Occipital lobe (tissue), 2 donors: Measurements from ENCODE around the gene PPHLN1. TPM values are rescaled to one million over a fixed set of nuclear protein-coding genes. Genes with fewer than 3 reads are reported as not detected.

Experiments
- DNase-seq: peaks from one replicate; lab custom pipeline; 2025; lab: John Stamatoyannopoulos, UW
- total RNA-seq: library from RNA; depleted of rRNA; stranded (reverse); fragments of >200 nt; gene quantifications from one replicate; pipeline ENCODE4 v1.2.3, GENCODE V29; 2014

The PPHLN1 gene
- total RNA-seq, 1 donor from 2014 or later: 76.0 TPM

DNA sequence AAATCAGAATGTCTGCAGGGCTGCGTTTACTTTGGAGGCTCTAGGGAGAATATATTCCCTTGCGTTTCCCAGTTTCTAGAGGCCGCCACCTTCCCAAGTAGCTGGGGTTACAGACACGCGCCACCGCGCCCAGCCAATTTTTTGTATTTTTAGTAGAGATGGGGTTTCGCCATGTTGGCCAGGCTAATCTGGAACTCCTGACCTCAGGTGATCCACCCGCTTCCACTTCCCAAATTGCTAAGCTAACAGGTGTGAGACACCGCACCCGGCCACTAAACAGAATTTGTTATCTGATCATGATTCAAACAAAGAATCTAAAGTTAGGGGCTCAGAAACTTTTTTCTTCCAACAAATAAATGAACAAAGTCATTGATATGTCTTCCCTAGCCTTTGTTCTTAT, 114.6 kb downstream of the PPHLN1 start:
- DNase-seq: no peak

DNA sequence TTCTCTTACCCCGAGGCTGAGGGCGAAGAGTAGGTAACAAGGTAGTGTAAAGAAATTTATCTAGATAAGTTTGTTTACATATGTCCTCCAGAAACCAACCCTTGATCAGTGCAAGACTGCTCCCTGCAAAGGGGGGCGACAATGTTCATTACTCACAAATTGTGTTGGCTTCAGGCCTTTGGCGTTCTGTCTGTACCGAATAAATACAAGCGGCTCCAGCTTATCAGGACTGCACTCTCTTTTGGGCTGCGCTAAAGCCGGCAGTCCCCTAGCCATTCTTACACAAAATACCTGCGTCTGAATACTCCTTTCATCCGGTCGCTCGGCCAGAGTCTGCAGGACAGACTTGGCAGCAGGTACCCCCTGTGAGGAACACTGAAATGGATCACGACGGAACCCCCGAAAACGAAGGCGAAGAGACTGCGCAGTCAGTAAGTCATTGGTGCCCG, 116.4 kb downstream of the PPHLN1 start:
- DNase-seq: no peak

DNA sequence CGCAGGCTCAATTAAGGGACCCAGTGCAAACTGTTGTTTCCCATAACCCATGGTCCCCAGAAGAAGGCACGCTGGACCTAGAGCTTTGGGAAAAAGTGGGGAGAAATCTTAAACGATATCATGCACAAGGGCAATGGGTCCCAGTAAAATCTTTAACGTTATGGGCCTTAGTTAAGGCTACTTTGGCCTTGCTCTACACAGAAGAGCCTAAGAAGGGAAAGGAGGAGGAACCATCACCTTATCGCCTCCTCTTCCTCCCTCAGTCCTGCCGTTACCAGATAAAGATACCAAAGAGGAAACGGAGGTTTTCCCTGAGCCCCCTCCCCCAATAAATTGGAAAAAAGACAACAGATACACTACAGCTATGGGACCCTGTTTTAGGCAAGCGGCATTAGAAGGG, 116.9 kb downstream of the PPHLN1 start:
- no peak for DNase-seq

DNA sequence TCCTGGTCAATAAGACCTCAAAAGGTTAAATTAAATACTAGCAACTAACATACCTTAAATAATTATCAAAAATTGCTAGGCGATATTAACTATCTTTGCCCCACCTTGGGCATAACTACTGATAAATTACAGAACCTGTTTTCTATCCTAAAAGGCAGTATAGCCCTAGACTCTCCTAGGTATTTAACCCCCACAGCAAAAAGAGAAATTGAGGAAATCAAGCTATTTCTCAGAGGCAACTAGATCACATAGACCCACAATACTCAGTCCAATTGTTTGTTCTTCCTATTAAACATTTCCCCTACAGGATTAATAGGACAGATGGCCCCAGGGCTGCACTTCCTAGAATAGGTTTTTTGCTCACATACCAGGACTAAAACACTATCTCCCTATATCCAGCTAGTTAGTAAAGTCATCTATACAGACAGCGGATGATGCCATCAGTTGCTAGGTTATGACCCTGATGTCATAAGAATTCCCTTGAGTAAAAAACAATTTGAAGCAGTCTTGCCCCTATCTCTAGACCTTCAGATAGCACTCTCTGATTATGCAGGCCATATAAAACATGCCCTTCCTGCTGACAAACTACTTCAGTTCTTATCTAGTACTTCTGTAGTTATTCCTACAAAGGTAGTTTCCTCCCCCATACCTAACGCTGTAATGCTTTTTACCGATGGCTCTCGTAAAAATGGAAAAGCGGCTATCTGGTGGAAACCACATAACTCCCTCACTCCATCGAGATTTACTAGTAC, 118.4 kb downstream of the PPHLN1 start:
- DNase-seq: no peak

DNA sequence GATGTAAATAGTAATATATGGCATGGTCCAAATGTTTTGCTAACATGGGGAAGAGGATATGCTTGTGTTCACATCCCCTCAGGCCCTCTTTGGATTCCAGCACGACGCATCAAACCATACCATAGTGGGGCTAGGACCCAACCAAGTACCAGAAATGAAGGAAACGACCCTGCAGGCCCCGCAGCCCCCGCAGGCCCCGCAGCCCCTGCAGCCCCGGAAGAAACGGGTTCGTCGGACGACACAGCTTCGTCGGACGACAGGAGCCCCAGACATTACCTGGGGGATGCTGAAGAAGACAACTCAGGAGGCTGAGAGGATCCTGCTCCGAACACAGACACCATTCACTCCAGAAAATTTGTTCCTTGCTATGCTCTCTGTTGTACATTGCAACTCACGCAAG, 119.9 kb downstream of the PPHLN1 start:
- DNase-seq: no peak

DNA sequence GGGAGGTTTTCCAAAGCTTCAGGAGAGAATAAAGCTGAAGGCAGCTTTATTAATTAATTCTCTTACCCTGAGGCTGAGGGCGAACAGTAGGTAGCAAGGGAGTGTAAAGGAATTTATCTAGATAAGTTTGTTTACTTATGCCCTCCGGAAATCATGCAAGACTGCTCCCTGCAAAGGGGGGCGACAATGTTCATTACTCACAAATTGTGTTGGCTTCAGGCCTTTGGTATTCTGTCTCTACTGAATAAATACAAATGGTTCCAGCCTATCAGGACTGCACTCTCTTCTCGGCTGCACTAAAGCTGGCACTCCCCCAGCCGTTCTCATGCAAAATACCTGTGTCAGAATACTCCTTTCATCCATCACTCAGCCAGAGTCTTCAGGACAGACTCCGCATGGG, 120.8 kb downstream of the PPHLN1 start:
- no peak for DNase-seq

DNA sequence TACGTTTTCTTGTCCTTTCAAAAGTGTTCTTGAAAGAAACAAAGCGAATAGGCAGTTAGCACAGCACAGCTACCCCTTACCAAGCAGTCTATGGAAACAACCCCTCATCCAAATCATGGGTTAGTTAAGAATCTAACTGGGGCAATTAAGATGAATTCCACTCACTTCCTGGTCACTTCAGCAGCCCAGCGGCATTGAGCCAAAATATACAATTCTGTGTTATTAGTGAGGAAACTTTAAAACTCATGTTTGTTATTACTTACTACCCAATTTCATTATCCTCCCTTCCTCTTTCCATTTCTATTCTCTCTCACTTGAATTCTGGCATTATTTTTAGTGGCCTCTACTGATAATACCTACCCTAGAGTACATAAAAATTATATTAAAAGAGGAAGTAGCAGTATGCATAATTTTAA, 121.4 kb downstream of the PPHLN1 start:
- DNase-seq: no peak

DNA sequence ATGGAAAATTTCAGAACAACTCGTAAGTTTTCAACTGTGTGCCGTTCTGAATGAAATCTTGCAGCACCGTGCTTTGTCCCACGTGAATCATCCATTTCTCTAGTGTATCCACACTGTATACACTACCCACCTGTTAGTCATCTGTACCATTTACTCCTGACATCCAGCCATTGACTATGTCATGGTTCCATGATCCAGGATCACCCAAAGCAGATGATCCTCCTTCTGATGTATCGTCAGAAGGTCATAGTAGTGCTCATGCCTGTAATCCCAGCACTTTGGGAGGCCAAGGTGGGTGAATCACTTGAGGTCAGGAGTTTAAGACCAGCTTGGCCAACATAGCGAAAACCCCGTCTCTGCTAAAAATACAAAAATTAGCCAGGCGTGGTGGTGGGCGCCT, 122.9 kb downstream of the PPHLN1 start:
- DNase-seq: no peak

DNA sequence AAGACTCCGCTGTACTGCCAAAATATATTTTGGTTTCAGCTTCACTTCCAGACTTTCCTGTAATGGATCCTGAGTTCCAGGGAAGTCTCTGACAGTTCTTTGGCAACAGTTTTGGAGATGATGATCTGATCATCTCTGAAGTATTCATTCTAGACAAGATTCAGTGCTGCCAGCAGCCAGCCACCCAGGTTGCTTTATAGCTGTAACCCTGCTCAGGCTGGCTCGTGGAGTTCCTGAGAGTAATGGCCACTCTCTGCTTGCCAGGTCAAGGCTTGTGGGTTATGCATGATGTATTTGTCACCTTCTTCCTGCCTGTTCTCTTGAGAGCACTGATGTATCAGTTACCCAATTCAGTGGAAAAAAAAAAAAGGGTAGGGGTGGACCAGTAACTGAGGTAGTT, 124.3 kb downstream of the PPHLN1 start:
- no peak for DNase-seq

DNA sequence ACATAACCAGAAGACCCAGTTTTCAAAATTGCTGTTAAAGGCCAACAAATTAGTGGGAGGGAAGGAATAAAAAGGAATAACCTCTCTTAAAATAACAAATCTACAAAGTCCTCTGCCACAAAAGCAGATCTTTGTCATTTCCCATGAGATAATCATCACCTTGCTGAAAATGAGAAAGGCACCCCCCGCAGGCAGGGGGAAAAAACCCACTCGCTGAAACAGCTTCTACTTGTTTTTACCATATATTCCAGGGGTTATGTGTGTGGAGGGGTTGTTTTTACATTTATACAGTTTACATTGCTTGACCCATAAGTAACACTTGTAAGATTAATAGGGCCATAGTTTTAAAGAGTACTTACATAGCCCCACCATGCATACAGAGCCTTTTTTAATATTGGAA, 132.6 kb downstream of the PPHLN1 start:
- no peak for DNase-seq

DNA sequence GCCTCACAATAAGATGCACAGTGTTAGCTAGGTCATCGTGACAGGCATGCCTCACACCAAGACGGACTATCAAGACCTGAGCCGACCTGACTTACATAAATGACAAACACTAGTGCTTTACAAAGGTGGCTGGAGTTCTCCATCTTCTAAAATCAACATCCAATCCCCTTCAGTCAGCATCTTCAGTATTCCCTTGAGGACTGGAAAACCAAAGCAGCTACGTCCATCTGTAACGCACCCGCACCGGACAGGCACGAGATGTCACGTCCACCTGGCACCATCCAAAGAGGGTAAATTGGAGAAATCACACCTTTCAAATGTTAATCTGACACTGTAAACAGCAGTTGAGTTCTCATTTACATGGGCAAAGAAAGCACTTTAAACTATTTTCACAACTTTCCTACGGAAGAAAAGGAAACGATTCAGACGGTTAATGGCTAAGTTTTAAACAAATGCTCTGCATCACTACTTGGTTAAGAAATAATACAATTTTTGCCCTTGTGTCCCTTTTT, 133.4 kb downstream of the PPHLN1 start:
- DNase-seq: no peak

DNA sequence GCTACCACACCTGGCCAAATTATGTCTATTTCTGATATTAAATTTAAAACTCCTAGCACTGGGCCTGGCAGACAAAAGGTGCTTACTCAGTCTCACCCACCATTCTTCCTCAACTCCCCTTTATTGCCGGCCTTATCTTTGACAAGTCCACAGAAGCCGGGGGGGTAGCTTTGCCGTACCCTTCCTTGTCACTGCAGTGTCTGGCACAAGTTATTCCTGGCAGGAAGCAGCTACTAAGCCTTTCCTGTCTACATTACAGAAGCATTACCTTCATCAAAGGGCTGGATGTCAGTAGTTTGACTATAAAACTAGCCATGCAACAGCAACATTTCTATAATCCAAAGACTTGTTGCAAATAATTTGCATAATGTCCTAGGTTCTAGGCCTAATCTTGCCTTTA, 136.5 kb downstream of the PPHLN1 start:
- no peak for DNase-seq

DNA sequence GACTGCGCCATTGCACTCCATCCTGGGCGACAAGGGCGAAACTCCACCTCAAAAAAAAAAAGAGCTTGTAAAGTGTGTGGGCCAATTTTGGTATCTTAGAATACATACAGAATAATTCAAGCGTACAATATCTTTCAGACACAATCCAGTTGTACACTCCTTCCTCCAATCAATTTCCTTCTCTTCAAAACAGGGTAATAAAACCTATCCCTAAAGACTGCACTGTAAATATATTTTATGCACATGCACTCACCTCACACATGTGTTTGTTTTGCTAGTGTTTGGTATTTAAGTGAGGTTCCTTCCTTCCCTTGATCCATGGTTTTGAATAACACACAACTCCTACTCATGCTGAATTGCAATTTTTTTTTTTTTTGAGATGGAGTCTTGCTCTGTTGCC, 137.7 kb downstream of the PPHLN1 start:
- DNase-seq: no peak

DNA sequence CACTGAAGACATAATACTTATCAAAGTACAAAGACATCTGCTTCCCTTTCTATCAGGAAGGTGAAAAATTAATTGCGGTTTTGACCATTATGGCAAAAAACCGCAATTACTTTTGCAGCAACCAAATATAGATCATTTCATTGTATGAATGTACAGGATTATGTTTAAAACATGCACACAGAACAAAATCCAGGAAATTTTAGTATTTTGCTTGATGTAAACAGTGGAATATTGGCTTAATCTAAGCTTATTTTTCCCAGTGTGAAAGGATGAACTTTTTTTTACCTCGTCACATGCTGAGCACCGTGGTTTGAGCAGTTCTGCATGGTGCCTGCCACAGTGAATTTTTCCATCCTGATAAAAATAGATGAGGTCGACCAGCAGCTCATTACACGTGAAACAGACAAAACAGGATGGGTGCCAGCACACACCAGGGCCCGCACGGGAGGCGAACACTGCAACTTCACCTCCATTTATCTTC, 142.4 kb downstream of the PPHLN1 start:
- DNase-seq: no peak

DNA sequence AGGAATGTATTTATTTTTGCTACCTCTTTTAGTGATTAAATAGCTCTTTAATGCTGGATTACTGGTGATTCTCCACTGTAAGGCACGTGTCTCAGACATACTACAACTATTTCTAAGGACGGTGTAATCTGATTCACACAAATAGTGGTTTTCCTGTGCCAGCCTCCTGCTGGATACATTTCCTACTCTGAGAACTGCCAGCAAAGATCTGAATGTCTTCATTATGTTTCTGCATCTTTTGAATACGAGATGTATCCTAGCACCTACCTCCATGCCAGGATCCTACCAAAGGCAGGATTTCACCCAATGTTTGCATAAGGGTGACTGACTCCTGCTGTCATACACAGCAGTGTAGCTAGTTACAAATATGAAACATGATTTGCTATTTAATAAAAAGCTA, 143.0 kb downstream of the PPHLN1 start:
- DNase-seq: peak; percentile 26

DNA sequence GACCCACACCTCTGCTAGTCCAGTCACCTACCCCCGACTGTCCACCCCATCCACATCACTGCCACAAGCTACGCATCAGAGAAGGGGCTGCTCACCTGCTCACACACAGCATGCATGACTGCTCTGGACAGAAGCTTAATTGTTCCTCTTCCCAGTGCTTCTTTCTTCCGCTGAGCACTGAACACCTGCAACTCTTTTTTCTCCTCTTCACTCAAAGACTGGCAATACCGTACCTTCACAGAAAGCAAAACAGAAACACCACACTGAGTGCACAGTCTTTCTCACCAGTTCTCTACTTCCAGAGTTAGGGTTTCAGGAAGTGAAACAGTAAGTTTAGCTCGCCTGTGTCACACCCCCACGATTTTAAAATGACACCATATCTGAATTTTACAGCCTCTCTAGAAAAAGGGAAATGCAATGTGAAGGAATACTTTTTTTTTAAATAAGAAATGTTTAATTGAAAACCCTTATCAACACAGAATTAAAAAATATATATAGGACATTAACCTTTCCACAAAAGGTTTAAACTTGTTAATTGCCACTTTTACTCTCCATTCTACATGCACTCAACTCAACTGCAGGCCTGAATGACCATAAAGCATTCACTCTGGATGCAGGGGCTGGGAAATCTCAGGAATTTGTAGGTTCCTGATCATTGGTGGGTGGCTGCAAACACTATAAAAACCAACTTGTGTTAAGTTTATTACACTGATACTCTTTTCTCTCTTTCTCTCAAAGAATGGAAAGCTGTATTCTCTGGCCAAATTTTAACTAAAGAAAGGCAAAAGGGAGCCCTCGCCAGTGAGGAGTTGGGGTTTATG, 143.6 kb downstream of the PPHLN1 start:
- DNase-seq: no peak

DNA sequence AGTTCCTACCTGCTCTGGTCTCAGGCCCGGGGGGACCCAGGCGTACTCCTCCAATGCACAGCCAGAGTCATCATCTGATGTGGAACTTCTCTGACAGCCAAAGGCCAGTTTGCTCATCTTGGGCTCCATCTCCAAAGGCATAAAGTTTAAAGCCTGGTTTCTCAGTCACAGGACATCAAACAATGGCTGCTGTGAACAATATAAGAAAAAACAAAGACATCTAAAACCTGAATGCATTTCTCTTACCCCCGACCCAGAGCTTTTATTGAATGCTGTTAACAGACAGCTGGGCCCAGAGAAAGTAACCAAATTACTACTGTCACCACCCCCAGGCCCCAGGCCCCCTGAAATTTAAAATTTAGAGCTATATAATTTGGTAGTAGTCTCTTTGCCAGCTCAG, 146.4 kb downstream of the PPHLN1 start:
- no peak for DNase-seq

DNA sequence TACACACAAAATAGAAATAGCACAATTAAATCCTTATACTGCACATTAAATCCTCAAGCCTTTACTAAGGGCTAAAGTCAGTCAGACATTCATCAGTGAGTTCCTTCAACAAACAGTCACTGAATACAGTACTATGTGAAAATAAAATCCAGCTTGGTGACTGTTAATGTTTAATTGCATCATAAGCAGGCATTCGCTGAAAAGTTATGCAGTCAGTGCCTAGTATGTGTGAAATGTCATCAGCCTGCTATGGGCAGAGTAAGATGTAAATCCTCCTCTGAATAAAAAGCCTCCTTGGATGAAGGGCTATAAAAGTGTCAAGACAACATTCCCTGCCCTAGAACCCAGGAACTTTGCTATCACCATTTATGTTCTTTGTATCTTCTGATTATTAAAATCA, 147.2 kb downstream of the PPHLN1 start:
- DNase-seq: no peak

DNA sequence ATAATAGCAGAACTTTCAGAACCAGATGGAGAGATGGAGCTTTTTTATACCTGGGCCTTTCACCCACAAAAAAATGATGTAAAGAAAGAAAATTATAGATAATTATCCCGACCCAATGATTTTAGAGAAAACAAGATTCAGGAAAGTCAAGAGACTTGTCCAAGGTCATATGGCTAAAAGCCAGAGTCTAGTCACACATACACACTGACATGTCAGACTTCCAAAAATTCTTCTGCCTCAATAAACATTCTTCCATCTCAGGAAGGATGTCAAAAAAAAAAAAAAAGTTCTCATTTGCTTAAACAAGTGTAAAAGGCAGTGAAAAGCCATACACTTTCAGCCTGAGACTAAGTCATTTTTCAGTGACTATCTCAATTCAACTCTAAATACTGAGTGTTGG, 147.6 kb downstream of the PPHLN1 start:
- DNase-seq: no peak

DNA sequence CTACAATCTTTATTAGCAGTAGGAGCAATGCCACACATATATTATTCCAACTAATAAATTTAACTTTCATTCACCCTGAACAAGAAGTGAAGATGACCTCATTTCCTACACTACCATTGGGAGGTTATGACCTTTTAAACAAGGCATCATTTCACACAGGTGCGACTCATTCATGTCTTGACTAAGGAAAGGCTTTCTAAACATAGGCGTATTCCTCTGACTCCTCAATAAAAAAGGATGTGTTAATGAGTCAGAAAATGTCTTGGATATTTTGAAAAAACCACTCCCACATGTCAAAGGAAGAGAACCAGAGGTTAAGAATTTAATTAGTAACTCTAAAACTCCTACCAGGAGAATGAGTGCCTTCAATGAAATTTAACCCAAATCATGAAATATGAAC, 148.4 kb downstream of the PPHLN1 start:
- DNase-seq: no peak

DNA sequence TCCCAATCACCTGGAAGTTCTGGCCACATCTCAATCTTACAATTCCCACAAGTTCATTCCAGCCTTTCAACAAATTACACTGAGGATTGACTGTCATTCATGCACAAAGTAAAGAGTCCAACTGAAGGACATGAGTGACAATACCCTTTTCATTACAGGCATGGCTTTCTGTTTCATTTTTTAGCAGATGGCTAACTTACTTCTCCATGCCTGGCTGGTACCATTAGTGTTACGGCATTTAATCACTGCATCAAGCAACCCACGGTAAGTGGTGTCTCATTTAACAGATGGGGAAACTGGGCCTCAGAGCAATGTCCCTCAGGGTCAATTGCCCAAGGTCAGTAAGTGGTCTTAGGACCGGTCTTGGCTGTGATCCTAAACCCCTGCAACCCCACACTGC, 149.1 kb downstream of the PPHLN1 start:
- no peak for DNase-seq

DNA sequence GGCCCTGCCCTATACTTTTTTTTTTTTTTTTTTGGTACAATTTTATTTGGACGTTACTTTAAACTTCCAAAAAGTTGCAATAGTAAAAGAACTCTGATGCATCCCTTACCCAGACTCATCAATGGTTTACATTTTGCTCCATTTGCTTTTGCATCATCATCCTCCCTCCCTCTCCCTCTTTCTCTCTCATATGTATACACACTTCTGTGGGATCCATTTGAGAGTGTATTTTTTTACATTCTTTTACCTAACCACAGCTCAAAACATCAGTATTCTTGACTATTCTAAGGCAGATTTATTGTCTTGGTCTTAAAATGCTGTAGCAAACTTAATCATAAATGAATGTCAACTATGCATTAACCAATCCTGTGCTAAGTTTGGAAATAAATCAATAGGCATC, 152.0 kb downstream of the PPHLN1 start:
- no peak for DNase-seq

DNA sequence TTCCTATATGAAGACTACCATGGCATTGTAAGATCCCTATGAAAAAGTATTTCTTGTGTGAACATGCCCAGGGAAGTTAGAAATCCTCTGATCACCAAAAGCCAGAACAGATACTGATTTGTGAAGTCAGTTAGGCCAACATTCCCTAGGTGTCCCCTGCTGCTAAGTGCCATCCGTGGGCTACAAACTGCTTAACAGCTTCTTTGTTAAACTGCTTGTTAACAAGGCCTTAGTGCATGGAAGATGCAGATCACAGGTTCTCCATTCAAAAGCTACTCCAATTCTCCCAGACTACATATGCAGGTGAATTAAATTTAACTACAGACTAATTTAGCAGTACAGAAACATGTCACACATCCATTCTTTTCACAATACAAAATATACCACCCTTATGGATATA, 155.4 kb downstream of the PPHLN1 start:
- DNase-seq: no peak
